Body of pancreas (tissue), 4 donors: ENCODE measurements around the gene RFX7. TPM values are rescaled to one million over a fixed set of nuclear protein-coding genes. Genes with fewer than 3 reads are reported as not detected.

Experiments
- ATAC-seq: fragments of 150-250 bp; one replicate; pipeline ENCODE4 v1.9.1; 2016
- DNase-seq, 4 donors: peaks; one replicate each; pipeline ENCODE4 v3.0.0-alpha.2; 2019
- H3K27ac ChIP-seq, 4 donors: fragments of 200-600 bp; sonication (generic); 1 replicate in 3 of 4; 2 replicates in 1 of 4; pipeline versions ENCODE4 v1.5.1 to v1.6.1; 2016 to 2019; ENCODE audit warnings: mild to moderate bottlenecking in 1 of 4, mixed read lengths in 1 of 4, moderate library complexity in 1 of 4
- H3K27me3 ChIP-seq, 2 donors: fragments of 200-600 bp; sonication (generic); one replicate each; pipeline ENCODE4 v1.6.0; 2016; ENCODE audit warnings: mild to moderate bottlenecking in 1 of 2
- H3K36me3 ChIP-seq, 2 donors: fragments of 200-600 bp; sonication (generic); replicated peaks in 1 of 2; 2 replicates each; pipeline ENCODE4 v1.5.1; 2016; ENCODE audit warnings: low read depth in 2 of 2; ENCODE audit not compliant: insufficient read depth in 1 of 2
- H3K4me1 ChIP-seq: fragments of 200-600 bp; sonication (generic); one replicate; pipeline ENCODE4 v1.6.0; 2016
- H3K4me3 ChIP-seq, 2 donors: fragments of 200-600 bp; sonication (generic); 1 replicate in 1 of 2; 2 replicates in 1 of 2; pipeline ENCODE4 v1.5.1; 2016 to 2019
- H3K9me3 ChIP-seq, 3 donors: fragments of 200-600 bp; sonication (generic); 1 replicate in 2 of 3; 2 replicates in 1 of 3; pipeline ENCODE4 v1.5.1; 2016
- CTCF ChIP-seq, 7 experiments: fragments of 450-650 bp in 4 of 7; fragments of 200-600 bp in 3 of 7; sonication (generic) in 3 of 7; IDR thresholded peaks; one replicate each; pipeline ENCODE4 v1.5.1; 2016 to 2019; ENCODE audit warnings: antibody characterized with exemption in 7 of 7
- POLR2A ChIP-seq, 3 donors: fragments of 450-650 bp; IDR thresholded peaks; one replicate each; pipeline ENCODE4 v1.6.1; 2016; ENCODE audit warnings: antibody characterized with exemption in 3 of 3, mild to moderate bottlenecking in 2 of 3
- WGBS, 2 donors: methylation state at CpG; one replicate each; pipeline ENCODE4 v1.1.5; 2017; 5-methylcytosine and 5-hydroxymethylcytosine counted together
- intact Hi-C: fragments of 100-400 bp; cut with DNase I; formaldehyde crosslinking; loops from one replicate; pipeline ENCODE4 v1.15.1; 2023
- total RNA-seq, 2 donors: library from RNA; depleted of rRNA; stranded (reverse); fragments of >200 nt; gene quantifications; one replicate each; pipeline ENCODE4 v1.1.0, GENCODE V29; 2016

RFX7 gene
- total RNA-seq, 2 donors from 2014 or later: 2.6 to 5.4 TPM

GRCh38 chr15:56094171-56094570, 149.5 kb downstream of the RFX7 start:
- Histone ChIP-seq H3K27me3 (no peaks in the 10 kb centered on the region), H3K9me3 (no peaks in the 10 kb centered on the region), H3K4me3 (no peak overlapping the region), H3K36me3 (peaks cover 0 to 30% of the 10 kb centered on the region in 2 donors), H3K4me1 (no peaks in the 10 kb centered on the region), H3K27ac (no peak overlapping the region)
- 93 to 96% methylated on average over 5 of the region's 5 CpGs for WGBS, 2 donors
- TF ChIP-seq POLR2A (IDR thresholded peaks at IDR 0.05): no peak
- TF ChIP-seq CTCF (IDR thresholded peaks at IDR 0.05): no peak
- intact Hi-C loops: no loop called here
- DNase-seq (no peak), ATAC-seq (no peak)

- H3K36me3 ChIP-seq: no peaks in the 10 kb centered on the region
- ATAC-seq (no peak), DNase-seq (no peak)
- no peaks in the 10 kb centered on the region for H3K9me3 ChIP-seq
- no peak overlapping the region for H3K4me3 ChIP-seq
- no peaks in the 10 kb centered on the region for H3K4me1 ChIP-seq
- H3K27ac ChIP-seq: no peak overlapping the region
- TF ChIP-seq POLR2A (IDR thresholded peaks at IDR 0.05) (no peak), CTCF (IDR thresholded peaks at IDR 0.05) (no peak)
- intact Hi-C loops: no loop called here
- no peaks in the 10 kb centered on the region for H3K27me3 ChIP-seq
These were observed 155.3 kb downstream of the RFX7 start for GRCh38 chr15:56088389-56088788.

GRCh38 chr15:56086566-56086965, 157.1 kb downstream of the RFX7 start:
- Histone ChIP-seq H3K4me3 (no peak overlapping the region), H3K27ac (no peak overlapping the region), H3K27me3 (no peaks in the 10 kb centered on the region), H3K9me3 (no peaks in the 10 kb centered on the region), H3K36me3 (no peaks in the 10 kb centered on the region), H3K4me1 (no peaks in the 10 kb centered on the region)
- 85 to 87% methylated on average over 1 of the region's 1 CpG for WGBS, 2 donors
- DNase-seq (no peak), ATAC-seq (no peak)
- TF ChIP-seq CTCF (IDR thresholded peaks at IDR 0.05) (no peak), POLR2A (IDR thresholded peaks at IDR 0.05) (no peak)
- intact Hi-C loops: no loop called here

GRCh38 chr15:56082263-56082761, 161.4 kb downstream of the RFX7 start:
- Histone ChIP-seq H3K4me3 (no peak overlapping the region), H3K9me3 (no peaks in the 10 kb centered on the region), H3K36me3 (no peaks in the 10 kb centered on the region), H3K27ac (no peak overlapping the region), H3K27me3 (no peaks in the 10 kb centered on the region), H3K4me1 (no peaks in the 10 kb centered on the region)
- TF ChIP-seq CTCF (IDR thresholded peaks at IDR 0.05) (no peak), POLR2A (IDR thresholded peaks at IDR 0.05) (no peak)
- WGBS, 2 donors: 35 to 45% methylated on average over 3 of the region's 3 CpGs
- ATAC-seq: no peak
- no peak for DNase-seq
- intact Hi-C loops: no loop called here

GRCh38 chr15:56077081-56077480, 166.6 kb downstream of the RFX7 start:
- TF ChIP-seq POLR2A (IDR thresholded peaks at IDR 0.05) (no peak), CTCF (IDR thresholded peaks at IDR 0.05) (no peak)
- 63 to 68% methylated on average over 5 of the region's 5 CpGs for WGBS, 2 donors
- no peak overlapping the region for H3K4me3 ChIP-seq
- H3K27me3 ChIP-seq: no peaks in the 10 kb centered on the region
- no peaks in the 10 kb centered on the region for H3K4me1 ChIP-seq
- no peak for ATAC-seq
- H3K36me3 ChIP-seq: no peaks in the 10 kb centered on the region
- no peaks in the 10 kb centered on the region for H3K9me3 ChIP-seq
- no peak overlapping the region for H3K27ac ChIP-seq
- DNase-seq: no peak
- intact Hi-C loops: no loop called here
